RCC 7860 (cell line): Measurements from ENCODE around the gene KIRREL2.
"Not testable (repeated sequence)": the region's sequence is repeated elsewhere in the genome, so short reads cannot be mapped to it uniquely, and the experiment has no call there.

ENCODE experiments used
- DNase-seq: peaks from one replicate; pipeline ENCODE4 v3.0.0-alpha.2; 2015; ENCODE audit warnings: low spot score
- FAIRE-seq: peaks from 2 replicates; lab custom pipeline; 2012; peaks lifted over from hg19 to GRCh38; lab: Jason Lieb, UNC

The KIRREL2 gene

DNA sequence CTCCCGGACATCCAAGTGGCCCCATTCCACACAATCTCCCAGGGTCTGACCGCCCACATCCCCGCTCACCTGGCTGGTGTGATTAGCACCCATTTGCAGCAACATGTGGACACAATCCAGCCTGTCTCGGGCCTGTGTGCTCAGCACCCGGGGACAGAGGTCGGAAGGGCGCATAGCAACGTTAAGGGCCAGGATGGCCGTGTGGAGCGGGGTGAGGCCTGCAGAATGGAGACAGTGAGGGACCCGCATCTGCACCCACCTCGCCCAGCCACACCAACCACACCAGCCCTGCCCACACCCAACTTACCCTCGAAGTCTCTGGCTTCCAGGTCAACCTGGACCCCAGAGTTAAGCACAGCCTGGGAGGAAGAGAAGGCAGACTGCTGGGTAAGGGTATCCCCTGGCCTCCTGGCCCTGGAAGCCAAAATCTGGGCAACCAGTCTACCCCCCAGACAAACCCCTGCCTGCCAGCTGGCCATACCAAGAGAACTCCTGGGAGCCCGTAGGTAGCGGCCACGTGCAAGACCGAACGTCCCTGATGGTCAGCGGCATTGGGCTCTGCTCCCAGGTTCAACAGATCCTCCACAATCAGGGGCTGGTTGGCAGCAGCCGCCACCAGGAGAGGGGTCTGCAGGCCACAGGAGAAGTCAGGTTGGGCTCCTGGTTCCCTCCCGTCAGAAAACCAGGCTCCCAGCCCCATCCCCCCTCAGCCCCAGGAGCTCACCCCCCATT lies 39.4 kb downstream of the KIRREL2 start:
- FAIRE-seq (no peak), DNase-seq (no peak)

DNA sequence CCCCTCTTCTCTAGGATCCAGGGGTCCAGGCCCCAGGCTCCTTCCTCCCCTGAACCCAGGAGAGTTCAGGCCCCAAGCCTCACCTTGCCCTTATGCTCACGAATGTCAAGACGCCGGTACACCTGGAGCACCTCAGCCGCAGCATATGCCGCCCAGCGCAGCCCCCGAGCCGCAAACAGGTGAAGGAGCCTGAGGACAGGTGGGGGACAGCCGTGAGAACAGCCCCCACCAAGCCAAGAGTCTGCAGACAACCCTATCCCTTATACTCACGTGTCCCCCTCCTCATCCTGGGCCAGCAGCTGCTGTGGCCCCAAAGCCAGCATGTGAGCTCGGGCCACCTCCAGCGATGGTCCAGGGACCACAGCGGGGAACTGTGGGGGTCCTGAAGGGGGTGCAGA lies 39.9 kb downstream of the KIRREL2 start:
- DNase-seq: no peak
- no peak for FAIRE-seq

DNA sequence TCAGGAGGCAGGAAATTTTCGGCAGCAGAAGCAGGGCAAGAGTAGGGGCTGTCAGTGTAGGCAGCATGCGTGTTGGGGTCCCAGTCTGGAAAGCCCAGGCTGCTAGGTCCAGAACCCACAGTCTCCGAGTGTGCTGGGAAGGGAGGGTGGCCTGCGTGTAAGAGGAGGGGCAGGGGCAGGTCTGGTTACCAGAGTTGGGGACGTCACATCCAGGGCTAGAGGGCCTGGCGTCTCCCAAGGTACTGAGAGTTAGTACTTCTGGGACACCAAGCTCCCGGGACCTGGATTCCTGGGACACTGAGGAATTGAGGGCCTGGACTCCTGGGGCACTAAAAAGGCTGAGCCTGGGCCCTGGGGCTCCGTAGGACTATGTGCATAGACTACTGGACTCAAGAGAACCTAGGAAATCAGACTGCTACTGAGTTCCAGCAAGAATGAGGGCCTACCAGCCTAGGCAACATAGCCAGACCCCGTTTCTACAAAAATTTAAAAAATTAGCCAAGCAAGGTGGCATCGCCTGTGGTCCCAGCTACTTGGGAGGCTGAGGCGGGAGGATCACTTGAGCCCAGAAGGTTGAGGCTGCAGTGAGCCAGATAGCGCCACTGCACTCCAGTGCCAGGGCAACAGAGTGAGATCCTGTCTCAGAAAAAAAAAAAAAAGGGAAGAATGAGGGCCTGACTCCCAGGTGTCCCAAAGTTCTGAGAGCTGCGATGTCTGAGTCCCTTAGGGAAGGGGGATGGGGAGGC lies 41.2 kb downstream of the KIRREL2 start:
- no peak for FAIRE-seq

DNA sequence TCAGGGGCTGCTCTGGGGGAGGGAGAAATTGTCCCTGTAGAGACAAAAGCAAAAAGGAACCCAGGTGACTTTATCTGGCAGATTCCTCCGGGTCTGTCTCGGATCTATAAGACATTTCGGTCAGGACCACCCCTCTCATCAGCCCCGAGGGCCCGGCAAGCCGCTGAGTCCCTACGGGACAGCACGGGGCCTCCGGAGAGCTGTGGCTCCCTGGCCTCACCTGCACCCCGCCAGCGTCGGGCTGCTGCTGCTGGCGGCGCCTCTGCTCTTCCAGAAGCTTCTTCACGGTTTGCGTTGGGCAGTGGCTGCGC lies 41.7 kb downstream of the KIRREL2 start:
- FAIRE-seq: no peak
- DNase-seq: no peak

More for the DNA sequence above, 41.2 kb downstream of the KIRREL2 start:
- no peak for DNase-seq

DNA sequence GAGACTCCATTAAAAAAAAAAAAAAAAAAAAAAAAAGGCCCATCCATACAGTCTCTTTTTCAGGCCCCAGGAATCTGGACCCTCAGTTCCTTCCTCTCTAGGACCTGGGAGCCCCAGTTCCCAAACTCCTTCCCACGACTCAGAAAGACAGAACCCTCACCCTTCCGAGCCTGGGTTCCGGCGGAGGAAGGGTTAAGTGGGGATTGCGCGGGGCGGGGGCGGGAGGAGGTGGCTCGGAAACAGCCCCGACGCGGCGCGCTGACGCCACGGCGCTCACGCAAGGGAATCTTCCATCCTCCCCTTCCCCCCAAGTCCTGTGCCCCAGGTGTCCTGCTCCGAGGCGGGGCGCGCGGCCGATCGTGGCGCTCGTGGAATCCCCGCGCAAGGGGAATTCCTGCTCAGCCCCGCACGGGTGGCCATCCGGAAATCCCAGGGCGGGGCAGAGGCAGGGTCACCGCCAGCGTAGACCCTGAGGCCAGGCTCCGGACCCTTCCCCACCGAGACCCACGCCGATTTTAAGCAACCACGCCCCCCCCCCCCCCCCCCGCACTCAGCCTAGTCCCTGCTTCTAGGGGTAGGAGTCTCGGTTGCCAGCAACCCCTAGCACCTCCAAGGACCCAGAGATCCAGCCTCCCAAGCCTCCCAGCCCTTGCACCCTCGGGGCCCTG lies 43.0 kb downstream of the KIRREL2 start:
- FAIRE-seq (peak; percentile 53), DNase-seq (peak; percentile 57)

DNA sequence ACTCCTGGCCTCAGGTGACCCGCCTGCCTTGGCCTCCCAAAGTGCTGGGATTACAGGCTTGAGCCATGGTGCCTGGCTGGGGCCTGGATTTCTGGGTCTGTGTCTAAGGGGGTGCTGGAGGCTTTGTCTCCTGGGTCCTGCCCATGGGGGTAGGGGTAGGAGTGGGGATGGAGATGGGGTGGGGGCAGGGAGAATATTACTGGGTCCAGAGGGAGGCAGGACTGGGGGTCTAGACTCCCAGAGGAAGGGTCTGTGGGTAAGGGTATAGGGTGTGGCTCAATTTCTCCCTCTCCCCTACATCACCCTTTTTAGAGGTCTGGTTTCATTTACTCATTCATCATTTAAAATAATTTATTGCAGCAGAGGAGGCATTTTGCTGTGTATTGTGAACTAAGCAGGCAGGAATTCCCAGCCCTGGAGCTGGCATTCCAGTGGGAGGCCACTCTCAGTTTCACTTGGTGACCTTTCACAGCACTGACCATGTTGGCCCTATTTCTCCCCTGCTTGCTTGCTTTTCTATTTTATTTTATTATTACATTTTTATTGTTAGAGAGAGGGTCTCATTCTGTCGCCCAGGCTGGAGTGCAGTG lies 44.4 kb downstream of the KIRREL2 start:
- FAIRE-seq (no peak), DNase-seq (peak; percentile 48)

DNA sequence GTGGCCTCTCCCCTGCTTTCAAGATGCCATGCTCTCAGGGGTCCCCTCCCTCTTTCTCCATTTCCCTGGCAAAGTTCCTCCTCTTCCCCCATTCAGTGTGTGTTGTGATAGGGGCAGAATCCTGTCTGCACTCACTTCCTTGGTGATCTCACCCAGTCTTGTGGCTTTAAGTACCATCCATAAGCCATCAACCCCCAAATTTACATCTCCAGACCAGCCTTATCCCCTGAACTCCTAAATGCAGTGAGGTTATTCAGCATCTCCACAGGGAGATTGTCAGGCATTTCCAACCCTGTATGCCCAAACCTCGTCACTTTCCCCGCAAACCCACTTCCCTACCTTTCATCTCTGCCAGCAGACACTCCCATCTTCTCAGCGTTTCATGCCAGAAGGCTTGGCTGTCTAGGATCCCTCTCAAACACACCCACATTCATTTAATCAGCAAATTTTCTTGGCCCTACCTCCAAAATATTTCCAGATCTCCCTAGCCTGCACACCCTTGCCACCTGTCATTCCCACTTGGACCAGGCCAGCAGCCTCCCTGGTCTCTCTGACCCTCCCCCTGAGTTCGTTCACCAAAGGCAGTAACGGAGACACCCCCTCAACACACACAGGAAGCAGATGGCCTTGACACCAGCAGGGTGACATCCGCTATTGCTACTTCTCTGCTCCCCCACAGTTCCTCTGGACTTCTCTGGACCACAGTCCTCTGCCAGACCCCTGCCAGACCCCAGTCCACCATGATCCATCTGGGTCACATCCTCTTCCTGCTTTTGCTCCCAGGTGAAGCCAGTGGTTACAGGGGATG lies 45.3 kb downstream of the KIRREL2 start, which contains the start of gene HCST:
HCST (plus strand) TSS at position 676 of the 808 bp plus-strand sequence; CDS start at position 741, 65 bp downstream.
- DNase-seq (peak; percentile 15), FAIRE-seq (no peak)

DNA sequence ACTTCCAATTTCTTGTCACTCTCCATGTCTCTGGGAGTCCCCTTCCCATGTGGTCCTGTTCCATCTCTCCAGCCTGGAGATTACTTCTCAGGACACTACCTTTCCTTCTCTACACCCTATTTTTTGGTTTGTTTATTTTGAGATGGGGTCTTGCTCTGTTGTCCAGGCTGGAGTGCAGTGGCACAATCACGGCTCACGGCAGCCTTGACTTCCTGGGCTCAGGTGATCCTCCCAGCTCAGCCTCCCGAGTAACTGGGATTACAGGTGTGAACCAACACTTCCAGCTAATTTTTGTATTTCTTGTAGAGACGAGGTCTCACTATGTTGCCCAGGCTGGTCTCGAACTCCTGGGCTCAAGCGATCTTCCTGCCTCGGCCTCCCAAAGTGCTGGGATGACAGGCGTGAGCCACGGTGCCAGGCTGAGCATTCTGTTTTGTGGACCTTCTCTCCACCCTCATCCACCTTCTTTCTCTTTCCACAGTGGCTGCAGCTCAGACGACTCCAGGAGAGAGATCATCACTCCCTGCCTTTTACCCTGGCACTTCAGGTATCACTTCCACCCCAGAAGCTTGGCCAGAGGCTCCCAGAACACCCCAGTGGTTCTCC lies 46.3 kb downstream of the KIRREL2 start:
- DNase-seq: no peak
- no peak for FAIRE-seq

DNA sequence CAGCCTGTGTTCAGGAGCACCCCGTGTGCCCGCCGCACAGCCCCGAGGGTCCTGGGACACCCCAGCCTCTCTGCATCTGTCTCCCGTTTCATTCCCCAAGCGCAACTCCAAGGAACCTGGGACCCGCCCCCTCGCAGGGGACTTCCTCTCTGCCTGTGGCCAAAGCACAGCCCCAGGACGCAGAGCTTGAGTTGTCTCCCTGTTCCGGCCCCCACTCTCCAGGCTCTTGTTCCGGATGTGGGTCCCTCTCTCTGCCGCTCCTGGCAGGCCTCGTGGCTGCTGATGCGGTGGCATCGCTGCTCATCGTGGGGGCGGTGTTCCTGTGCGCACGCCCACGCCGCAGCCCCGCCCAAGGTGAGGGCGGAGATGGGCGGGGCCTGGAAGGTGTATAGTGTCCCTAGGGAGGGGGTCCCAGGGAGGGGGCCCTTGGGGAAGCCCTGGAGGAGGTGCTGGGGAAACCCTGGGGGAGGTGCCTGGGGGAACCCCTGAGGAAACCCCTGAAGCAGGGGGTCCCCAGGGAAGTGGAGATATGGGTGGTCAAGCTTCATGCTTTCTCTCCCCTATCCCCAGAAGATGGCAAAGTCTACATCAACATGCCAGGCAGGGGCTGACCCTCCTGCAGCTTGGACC lies 47.0 kb downstream of the KIRREL2 start:
- FAIRE-seq (no peak), DNase-seq (peak; percentile 69)

DNA sequence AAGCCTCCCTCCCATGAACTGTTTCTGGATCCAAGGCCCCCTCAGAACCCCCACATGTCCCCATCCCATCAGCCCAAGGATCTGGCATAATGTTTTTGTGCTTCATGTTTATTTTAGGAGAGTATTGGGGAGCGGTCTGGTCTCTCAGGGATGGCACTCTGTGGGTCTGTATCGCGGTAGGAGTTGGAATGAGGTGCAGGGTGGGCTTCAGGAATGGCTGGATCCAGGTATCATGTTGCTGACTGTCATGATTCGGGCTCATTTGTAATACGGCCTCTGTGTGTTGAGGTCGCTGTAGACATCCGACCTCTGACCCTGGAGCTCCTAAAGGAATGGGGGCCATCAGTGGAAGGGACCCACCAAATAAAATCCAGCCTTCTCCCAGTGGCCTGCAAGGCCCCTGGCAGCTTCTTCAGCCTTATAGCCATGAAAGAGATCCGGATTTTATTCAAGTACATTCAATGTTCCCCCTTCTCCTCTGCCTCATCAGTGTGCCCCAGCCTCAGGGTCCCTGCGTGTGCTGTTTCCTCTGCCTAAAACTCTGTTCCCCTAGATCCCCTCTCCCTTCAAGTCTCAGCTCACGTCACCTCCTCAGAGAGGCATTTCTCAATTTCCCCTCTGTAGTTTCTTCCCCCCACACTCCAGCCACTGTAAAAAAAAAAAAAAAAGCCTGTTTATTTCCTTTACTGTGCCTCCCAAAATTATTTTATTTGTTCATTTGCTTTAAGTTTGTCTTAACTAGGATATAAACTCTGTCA lies 47.8 kb downstream of the KIRREL2 start:
- DNase-seq (no peak), FAIRE-seq (no peak)

DNA sequence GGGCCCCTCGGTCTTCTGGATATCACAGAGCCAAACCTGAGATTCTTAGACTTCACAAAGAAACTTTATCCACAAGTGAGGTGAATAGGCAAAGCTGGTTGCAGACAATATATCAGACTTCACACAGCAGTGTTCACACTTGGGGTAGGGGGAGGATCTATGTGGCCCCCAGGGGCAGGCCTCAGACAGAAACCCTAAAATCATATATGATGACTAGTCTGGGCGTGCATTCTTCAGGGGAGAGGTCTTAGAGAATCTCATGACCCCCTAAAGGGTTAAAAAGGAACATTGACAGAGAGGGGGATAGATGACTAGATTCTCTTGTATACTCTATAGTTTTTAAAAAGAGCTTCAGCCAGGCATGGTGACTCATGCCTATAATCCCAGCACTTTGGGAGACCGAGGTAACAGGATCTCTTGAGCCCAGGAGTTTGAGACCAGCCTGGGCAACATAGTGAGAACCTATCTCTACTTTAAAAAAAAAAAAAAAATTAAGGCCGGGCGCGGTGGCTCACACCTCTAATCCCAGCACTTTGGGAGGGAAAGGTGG lies 48.5 kb downstream of the KIRREL2 start:
- no peak for FAIRE-seq

DNA sequence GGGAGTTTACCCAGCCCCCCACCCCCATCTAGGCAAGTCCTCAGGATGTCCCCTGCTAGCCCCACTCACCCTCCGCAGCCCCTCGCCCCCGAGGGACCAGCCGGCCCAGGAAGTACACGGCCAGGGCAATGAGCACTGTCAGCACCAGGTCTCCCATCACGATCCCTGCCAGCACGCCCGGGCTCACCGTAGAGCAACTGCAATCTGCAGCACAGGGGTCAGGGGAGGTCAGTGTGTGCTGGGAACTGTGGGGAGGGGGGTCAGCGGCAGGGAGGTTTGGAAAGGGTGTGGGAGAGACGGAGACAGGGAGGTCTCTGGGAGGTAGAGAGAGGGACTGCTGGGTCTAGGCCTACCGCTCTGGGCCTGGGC lies 50.6 kb downstream of the KIRREL2 start:
- DNase-seq: no peak
- no peak for FAIRE-seq

More for the DNA sequence above, 48.5 kb downstream of the KIRREL2 start:
- no peak for DNase-seq

DNA sequence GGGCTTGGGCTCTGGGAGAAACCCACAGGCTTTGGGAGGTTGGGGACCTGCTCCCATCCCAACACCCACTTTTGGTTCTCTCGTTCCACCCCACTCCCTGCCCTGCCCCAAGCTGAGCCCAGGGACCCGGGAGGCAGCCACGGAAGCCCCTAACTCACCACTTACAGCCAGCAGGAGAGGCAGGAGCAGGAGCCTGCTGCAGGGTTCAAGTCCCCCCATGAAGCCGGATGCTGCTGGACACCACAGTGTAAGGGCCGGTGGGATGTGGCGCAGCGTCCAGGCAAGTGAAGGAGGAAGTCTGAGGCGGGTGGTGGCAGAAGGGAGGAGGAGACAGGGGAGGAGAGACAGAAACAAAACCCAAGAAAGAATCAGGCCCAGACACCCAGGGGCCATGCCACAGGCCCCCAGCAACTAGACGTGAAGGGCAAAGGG lies 51.3 kb downstream of the KIRREL2 start, which contains the start of gene TYROBP:
TYROBP (minus strand) TSS at position 286 of the 432 bp plus-strand sequence; CDS start at position 219, 67 bp downstream.
- DNase-seq (no peak), FAIRE-seq (no peak)

DNA sequence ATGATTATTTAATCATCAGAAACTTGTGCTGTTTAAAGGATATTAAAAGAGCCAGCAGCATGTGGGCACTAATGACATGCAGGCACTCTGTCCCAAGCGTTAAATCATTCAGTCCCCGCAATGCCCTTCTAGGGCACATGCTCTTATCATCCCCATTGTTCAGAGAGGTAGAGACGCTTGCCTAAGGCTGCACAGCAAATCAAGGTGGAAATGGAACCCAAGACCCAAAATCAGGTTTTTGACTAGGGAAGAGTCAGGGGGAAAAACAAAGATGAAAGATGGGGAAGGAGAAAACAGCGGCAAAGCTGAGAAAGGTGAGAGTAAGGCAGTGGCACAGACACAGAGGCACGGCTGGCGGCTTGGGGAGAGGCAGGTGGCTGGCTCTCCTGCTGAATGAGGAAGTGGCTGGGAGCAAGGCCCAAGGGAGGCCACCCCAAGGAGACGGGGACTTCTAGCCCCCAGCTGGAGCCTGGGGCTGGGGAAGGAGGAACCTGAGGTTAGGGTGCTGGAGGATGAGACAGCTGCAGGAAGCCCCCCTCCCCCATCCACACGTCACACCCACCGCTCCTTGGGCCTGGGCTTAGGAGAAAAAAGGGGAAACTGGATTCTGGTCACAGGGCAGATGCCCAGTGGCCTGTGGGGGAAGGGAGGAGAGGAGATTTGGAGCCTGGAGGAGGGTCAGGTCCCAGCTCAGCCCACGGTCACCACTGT lies 52.4 kb downstream of the KIRREL2 start:
- FAIRE-seq: no peak
- no peak for DNase-seq

DNA sequence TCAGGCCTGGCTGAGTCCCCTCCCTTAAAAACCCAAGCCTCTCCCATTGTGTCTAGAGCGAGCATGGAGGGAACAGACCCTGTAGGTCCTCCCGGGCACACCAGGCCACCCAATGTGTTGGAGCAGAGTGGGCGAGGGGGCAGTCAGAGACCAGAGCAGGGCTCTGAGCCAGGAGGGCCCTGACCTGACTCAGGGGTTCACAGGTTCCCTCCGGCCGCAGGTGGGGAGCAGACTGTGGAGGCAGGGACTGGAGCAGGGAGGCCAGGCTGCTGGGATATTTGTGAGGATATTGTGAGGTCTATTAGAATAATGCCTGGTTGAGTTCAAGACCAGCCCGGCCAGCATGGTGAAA lies 52.9 kb downstream of the KIRREL2 start:
- DNase-seq: no peak
- FAIRE-seq: no peak

DNA sequence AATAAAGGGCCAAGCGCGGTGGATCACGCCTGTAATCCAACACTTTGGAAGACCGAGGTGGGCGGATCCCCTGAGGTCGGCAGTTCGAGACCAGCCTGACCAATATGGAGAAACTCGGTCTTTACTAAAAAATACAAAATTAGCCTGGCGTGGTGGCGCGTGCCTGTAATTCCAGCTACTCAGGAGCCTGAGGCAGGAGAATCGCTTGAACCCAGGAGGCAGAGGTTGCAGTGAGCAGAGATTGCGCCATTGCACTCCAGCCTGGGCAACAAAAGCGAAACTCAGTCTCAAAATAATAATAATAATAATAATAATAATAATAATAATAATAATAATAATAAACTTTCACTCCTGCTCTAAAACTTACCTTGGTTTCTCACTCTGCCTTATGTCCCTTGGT lies 53.6 kb downstream of the KIRREL2 start:
- FAIRE-seq, DNase-seq: not testable (repeated sequence)

DNA sequence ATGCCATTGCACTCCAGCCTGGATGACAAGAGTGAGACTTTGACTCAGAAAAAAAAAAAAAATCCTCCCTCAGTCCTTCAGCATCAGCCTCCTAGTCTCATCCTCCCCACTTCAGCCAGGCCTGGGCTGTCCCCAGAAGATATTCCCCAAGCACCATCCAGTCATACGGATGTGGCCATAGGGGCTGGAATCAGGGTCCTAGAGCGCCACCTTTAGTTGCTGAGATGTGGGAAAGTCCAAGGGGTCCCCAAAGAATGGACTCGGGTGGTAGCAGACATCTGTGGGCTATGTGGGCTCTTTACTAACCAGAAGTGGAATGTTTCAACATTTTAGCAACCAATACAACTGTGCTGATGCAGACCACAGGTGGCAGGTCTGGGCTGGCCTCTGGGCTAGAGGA lies 54.5 kb downstream of the KIRREL2 start:
- FAIRE-seq: no peak

DNA sequence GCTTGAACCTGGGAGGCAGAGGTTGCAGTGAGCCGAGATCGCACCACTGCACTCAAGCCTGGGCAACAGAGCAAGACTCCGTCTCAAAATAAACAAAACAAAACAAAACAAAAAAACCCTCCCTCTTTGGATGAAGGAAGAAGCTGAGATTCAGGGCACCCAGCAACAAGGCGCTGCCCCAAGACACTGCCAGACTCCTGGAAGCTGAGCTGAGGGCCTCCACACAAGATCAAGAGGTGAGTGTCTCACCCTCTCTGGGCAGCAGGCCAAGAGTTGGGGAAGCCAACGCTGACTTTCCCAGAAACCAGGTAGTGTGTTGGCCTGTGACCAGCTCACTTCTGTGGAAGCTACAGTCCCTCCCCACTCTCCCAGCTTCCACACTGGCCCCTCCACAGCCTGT lies 55.1 kb downstream of the KIRREL2 start:
- peak; percentile 51 for DNase-seq
- FAIRE-seq: no peak

More for the DNA sequence above, 54.5 kb downstream of the KIRREL2 start:
- no peak for DNase-seq
